K562 (cell line): Measurements from ENCODE around the gene KRTAP19-8.

ENCODE experiments used
- NR2C2 ChIP-seq, 2 experiments: fragments of 200-800 bp in 1 of 2; sonication (Bioruptor generic) in 1 of 2; sonication (generic) in 1 of 2; formaldehyde crosslinking in 1 of 2; IDR thresholded peaks; 2 replicates each; pipeline versions ENCODE4 v1.6.1 to v1.8.0; 2016 to 2022; ENCODE audit warnings: mild to moderate bottlenecking in 1 of 2, missing compliant biosample characterization in 1 of 2, missing genetic modification characterization in 1 of 2, missing genetic modification reagents in 1 of 2
- PHB ChIP-seq: fragments of 250-450 bp; sonication (Bioruptor Pico); IDR thresholded peaks from 2 replicates; pipeline ENCODE4 v1.5.0; 2021

GRCh38 chr21:31078216-31078615 is 39.9 kb upstream of the KRTAP19-8 start:
- TF ChIP-seq PHB (CRISPR knock-in tag) (no peak), NR2C2 (CRISPR knock-in tag; IDR thresholded peaks at IDR 0.05) (no peak), NR2C2 (tag; IDR thresholded peaks at IDR 0.05) (no peak)
